ENCODE results near the gene AP3D1. TPM values are rescaled to one million over a fixed set of nuclear protein-coding genes. Genes with fewer than 3 reads are reported as not detected.

Gene AP3D1
- total RNA-seq, 1 experiment from 2014 or later, result 103 TPM

DNA sequence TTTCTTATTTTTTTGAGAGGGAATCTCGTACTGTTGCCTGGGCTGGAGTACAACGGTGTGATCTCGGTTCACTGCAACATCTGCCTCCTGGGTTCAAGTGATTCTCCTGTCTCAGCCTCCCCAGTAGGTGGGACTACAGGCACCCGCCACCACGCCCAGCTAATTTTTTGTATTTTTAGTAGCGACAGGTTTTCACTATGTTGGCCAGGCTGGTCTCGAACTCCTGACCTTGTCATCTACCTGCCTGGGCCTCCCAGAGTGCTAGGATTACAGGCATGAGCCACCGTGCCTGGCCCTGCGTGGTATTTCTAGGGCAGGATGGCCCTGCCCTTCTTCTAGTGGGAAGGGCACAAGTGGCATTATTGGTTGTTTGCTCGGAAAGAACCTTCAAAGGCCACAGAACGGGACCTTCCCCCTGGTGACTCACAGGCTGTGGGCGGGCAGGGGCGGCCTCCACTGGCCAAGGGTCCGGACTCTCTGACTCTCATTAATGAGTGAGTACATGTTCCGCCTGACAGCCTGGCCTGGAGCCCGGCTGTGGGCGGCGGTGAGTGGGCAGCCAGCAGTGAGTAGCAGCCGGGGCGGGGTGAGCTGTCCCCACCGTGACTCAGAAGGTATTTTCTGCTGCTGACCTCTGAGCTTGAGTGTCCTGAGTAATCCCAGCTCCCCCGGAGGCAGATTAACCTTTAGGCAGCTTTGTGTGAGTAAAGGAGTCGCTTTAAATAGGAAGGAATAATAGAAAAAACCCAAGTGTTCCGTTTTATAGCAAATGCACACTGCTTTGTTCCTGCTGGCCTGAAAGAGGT is 17.5 kb upstream of the AP3D1 start:
- intact Hi-C loops (cut with micrococcal nuclease), result loop anchor here (5.0 kb wide), 2 partner anchors 68 to 103 kb away; partner anchors contain the start of genes PLEKHJ1 and SF3A2
- peak overlapping the region; percentile 46 for H3K9ac ChIP-seq (ENCODE audit: low read length)
- BruUV-seq (replicated peaks), result TSS peak; percentile 90

DNA sequence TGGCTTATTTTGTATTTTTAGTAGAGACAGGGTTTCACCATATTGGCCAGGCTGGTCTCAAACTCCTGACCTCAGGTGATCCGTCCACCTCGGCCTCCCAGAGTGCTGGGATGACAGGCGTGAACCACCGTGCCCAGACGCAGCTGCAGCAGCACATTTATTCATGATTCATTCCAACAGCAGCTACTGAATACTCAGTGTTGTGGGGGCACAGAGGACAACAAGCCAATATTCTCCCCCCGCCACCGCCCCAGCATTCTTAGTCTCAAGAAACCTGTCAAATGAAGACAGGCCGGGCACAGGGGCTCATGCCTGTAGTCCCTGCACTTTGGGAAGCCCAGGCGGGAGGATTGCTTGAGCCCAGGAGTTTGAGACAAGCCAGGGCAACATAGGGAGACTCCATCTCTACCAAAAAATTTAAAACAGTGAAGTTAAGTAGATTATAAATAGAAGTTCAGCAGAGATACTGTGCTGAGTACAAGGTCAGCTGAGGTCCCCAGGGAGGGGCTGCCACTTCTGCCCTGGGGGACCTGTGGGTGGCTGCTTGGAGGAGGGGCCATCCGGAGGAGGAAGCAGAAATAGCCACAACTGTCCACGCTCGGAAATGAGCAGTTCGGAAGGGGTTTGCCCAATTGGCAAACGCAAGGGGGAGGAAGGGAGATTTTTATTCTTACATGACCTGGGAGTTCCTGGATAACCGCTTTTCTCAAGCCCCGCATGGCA is 16.7 kb upstream of the AP3D1 start:
- Histone ChIP-seq H3K4me1 (ENCODE audit: insufficient read depth, low read length) (peaks cover 38% of the 10 kb centered on the region), H3K27ac (ENCODE audit: low read length) (peak overlapping the region; percentile 84), H3K27me3 (ENCODE audit: low read length) (no peaks in the 10 kb centered on the region), H4K20me1 (ENCODE audit: low read length) (peaks cover 31% of the 10 kb centered on the region; the same call in 1 of the 2 replicates), H3F3A (ENCODE audit: low read length, unreplicated experiment) (no peaks in the 10 kb centered on the region), H3K9ac (ENCODE audit: low read length) (peak overlapping the region; percentile 46), H3K4me3 (ENCODE audit: low read length) (peak overlapping the region; percentile 30; the same call in 1 of the 2 replicates), H3K79me2 (ENCODE audit: low read length) (peaks cover 85% of the 10 kb centered on the region), H3K4me2 (ENCODE audit: low read length) (peak overlapping the region; percentile 69), H2AFZ (ENCODE audit: low read length) (no peak overlapping the region), H3K9me2 (replicated peaks; ENCODE audit: low read length) (no peaks in the 10 kb centered on the region), H3K9me3 (ENCODE audit: low read length) (no peaks in the 10 kb centered on the region), H3K36me3 (ENCODE audit: low read depth, low read length) (no peaks in the 10 kb centered on the region; the same call in 1 of the 2 replicates)
- CTCF ChIA-PET, result interaction anchor here (0.6 kb wide), 1 partner anchor 68 kb away, joined by 3 read pairs; the partner anchor contains the start of gene PLEKHJ1
- no peak for TF ChIP-seq EZH2 (IDR thresholded peaks at IDR 0.05; ENCODE audit: low read length, unreplicated experiment)
- no peak for TF ChIP-seq EZH2phosphoT487 (IDR thresholded peaks at IDR 0.05; ENCODE audit: borderline replicate concordance, low read length)
- no peak for TF ChIP-seq CTCF (conservative IDR thresholded peaks at IDR 0.05; ENCODE audit: low read depth, low read length)
- intact Hi-C loops (cut with micrococcal nuclease), result loop anchor here (5.0 kb wide), 2 partner anchors 69 to 104 kb away; partner anchors contain the start of genes PLEKHJ1 and SF3A2
- POLR2A ChIA-PET (ENCODE audit: unreplicated experiment), result no interaction called here
- no TSS peak for BruUV-seq (replicated peaks)
- peak; percentile 23 for DNase-seq
- ATAC-seq, result no peak

More for the DNA sequence above, 17.5 kb upstream of the AP3D1 start:
- ChIA-PET POLR2A (ENCODE audit: unreplicated experiment) (interaction anchor here (1.0 kb wide), 1 partner anchor 159 kb away, joined by 3 read pairs; no protein-coding TSS in a partner anchor), CTCF (interaction anchor here (0.9 kb wide), 1 partner anchor 13 kb away, joined by 4 read pairs; no protein-coding TSS in a partner anchor)
- Histone ChIP-seq H3K36me3 (ENCODE audit: low read depth, low read length) (no peaks in the 10 kb centered on the region; the same call in 1 of the 2 replicates), H3K4me2 (ENCODE audit: low read length) (peak overlapping the region; percentile 77), H4K20me1 (ENCODE audit: low read length) (peaks cover 31% of the 10 kb centered on the region; the same call in 1 of the 2 replicates), H3K79me2 (ENCODE audit: low read length) (peaks cover 92% of the 10 kb centered on the region), H3K27me3 (ENCODE audit: low read length) (no peaks in the 10 kb centered on the region), H3K27ac (ENCODE audit: low read length) (peak overlapping the region; percentile 87), H3K9me3 (ENCODE audit: low read length) (no peaks in the 10 kb centered on the region), H3K4me3 (ENCODE audit: low read length) (peak overlapping the region; percentile 42; the same call in 1 of the 2 replicates), H2AFZ (ENCODE audit: low read length) (no peak overlapping the region), H3F3A (ENCODE audit: low read length, unreplicated experiment) (no peaks in the 10 kb centered on the region), H3K9me2 (replicated peaks; ENCODE audit: low read length) (no peaks in the 10 kb centered on the region), H3K4me1 (ENCODE audit: insufficient read depth, low read length) (peaks cover 38% of the 10 kb centered on the region)
- TF ChIP-seq CTCF (conservative IDR thresholded peaks at IDR 0.05; ENCODE audit: low read depth, low read length), result no peak
- TF ChIP-seq EZH2phosphoT487 (IDR thresholded peaks at IDR 0.05; ENCODE audit: borderline replicate concordance, low read length), result peak; percentile 55; the same call in 1 of the 2 replicates
- no peak for TF ChIP-seq EZH2 (IDR thresholded peaks at IDR 0.05; ENCODE audit: low read length, unreplicated experiment)
- DNase-seq, result peak; percentile 97
- ATAC-seq, result peak; percentile 81

Measured in PC-3 (cell line).